ENCODE measurements around the gene PAQR8.
A peak's percentile ranks its signal among the peaks of the same experiment; 100 is the strongest.

Gene PAQR8

DNA sequence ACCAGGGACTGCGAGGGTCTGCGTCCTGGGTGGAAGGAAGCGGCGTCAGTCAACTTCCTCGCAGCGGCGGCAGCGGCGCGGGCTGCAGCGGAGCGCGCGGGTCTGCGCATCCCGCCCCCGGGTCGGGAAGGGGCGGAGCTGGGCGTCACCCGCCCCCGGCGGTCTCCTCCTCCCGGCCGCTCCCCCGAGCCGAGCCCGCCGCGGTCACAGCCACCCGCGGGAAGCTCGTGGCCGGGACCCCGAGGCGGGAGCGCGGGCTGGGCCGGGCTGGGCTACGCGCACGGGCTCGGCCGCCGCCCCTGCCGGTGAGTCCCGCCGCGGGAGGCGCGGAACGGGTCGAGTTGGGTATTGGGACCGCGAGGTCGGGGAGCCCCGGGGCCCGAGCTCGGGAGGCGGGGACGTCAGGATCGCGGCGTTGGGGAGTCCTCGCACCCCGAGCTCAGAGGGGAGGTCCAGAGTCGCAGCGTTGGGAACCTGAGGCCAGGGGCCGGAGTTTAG is at the start of gene PAQR8:
TSS of gene PAQR8 (plus strand) at position 207 of the 498 bp plus-strand sequence. CDS start 41,063 bp downstream, outside the sequence.
- peak; percentile 51 to 76 for DNase-seq (ENCODE audit: low read depth in 2 of 2)

GRCh38 chr6:52312461-52312860 is 49.5 kb upstream of the PAQR8 start:
- no peak for DNase-seq (ENCODE audit: low read depth in 2 of 2)

DNA sequence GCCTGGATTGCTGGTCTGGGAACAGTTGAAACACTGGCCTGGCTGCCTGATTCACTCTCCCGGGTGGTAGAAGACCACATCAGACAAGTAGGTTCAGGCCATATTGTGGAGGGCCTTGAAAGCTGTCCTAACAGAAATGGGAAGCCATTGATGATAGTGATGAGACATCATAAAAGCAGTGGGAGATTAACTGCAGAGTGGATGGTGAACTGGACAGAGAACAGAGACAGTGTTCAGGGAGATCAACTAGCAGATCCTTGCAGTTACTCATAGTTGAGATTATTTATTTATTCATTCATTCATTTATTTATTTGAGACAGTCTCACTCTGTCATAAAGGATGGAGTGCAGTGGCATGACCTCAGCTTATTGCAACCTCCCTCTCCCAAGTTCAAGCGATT is 47.2 kb upstream of the PAQR8 start:
- DNase-seq (ENCODE audit: low read depth in 2 of 2), result no peak

DNA sequence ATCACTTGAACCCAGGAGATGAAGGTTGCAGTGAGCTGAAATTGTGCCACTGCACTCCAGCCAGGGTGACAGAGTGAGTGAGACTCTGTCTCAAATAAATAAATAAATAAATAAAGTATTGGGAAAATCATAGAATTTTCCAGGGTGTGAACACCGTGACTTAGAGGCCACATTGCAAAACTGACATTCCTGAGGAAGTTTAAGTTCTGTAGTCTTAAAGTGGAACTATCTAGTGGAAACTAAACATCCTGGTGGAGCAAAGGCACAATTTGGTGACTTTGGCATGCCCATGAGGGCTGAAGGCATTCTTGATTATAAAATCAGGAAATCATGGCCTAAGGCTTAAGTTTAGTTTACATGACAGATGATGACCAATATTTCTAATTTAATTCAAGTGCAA is 44.7 kb upstream of the PAQR8 start:
- DNase-seq (ENCODE audit: low read depth in 2 of 2), result no peak

GRCh38 chr6:52317841-52318581 is 43.9 kb upstream of the PAQR8 start:
- DNase-seq (ENCODE audit: low read depth in 2 of 2), result no peak

- no peak for DNase-seq (ENCODE audit: low read depth in 2 of 2)
Measured at GRCh38 chr6:52324189-52324588, 37.8 kb upstream of the PAQR8 start.

DNA sequence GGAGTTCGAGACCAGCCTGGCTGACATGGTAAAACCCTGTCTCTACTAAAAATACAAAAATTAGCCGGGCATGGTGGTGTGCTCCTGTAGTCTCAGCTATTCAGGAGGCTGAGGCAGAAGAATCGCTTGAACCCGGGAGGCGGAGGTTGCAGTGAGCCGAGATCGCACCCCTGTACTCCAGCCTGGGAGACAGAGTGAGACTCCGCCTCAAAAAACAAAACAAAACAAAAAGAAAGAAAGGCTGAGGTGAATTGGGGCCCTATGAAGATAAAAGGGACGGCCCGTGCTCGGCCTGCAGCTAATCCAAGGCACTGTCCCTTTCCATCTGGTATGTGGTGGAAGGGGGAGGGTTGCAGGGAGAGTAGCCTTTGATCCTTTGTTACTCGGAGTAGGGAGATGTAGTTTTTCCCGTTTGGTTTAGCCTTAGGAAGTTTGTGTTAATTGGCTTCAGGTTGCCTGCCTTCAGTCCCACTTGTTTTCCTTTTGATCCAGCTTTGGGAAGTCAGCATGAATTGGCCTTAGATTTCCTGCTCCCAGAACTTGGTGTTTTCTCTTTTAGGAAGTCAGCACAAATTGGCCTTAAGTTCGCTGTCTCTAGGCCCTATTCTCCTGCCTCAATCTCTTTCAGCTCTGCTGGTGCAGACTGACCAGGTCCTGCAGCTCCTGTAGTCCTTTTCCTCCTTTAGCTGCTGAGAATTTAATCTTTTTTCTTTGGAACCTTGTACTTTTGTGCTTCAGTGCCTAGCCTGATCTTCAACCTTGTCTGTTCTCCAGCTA is 36.1 kb upstream of the PAQR8 start:
- DNase-seq (ENCODE audit: low read depth in 2 of 2), result no peak

- DNase-seq (ENCODE audit: low read depth in 2 of 2), result no peak
Measured at GRCh38 chr6:52326540-52327364, 35.2 kb upstream of the PAQR8 start.

GRCh38 chr6:52328303-52328662 is 33.7 kb upstream of the PAQR8 start:
- no peak for DNase-seq (ENCODE audit: low read depth in 2 of 2)

DNA sequence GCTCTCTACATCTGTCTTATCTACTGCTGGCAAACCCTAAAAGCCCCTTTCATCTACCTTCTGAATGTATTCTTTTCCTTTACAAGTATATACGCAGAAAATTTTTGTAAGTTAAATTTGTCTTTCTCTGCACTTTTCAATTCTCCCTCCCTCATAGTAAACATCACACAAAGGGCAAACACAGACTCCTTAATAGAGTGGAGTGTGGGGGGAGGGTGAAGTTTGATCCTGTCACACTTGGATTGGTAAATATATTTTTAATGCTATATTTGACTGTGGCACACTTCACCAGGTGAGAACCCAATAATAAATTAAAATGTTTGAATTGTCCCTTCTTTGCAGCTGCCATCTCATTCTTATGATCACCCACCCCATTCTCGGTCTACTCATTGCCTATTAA is 33.2 kb upstream of the PAQR8 start:
- DNase-seq (ENCODE audit: low read depth in 2 of 2), result no peak

GRCh38 chr6:52330470-52330869 is 31.5 kb upstream of the PAQR8 start:
- DNase-seq (ENCODE audit: low read depth in 2 of 2), result no peak

DNA sequence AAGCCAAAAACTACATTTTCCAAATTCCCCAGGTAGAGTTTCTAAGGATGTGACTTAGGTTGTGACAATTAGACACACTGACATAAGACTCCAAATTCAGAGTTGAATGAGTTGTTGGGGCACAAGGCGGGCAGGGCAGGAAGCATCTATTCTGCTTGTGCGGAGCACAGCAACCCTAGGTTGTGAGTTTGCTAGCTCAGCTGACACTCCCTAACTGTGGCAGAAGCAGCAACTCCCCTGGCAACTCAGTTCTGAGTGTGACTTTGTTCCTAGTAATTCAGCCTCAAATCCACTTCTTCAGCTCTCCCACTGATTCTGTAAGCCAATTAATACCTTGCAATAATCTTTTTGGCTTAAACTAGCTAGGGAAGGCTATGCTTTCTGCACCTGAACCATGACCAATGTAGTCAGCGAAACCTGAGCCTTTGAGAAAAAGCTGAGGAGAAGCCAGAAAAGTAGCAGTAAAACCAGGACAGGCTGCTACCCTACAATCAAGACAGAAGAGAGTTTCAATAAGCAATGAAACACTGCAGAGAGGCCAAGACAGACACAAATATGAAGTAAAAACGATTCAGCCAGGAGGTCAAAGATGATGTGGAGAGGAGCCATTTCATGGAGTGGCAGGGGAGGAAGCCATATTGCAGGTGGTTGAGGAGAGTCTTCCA is 30.0 kb upstream of the PAQR8 start:
- no peak for DNase-seq (ENCODE audit: low read depth in 2 of 2)

DNA sequence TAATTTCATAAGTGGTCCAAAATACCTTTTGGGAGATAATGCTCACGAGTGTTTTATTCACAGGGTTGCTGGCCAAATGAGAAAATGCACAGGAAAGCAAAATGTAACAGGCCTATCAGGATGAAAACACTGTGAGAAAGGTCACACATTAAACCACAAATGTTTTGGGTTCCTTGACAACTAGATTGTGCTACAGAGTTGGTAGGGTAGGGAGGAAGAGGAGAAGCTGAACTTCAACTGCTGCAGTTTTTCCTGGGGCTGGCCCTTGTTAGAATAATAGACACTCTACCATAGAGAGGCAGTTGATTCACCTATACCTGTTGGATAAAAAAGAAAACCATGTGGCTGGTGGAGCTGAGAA is 28.1 kb upstream of the PAQR8 start:
- no peak for DNase-seq (ENCODE audit: low read depth in 2 of 2)

DNA sequence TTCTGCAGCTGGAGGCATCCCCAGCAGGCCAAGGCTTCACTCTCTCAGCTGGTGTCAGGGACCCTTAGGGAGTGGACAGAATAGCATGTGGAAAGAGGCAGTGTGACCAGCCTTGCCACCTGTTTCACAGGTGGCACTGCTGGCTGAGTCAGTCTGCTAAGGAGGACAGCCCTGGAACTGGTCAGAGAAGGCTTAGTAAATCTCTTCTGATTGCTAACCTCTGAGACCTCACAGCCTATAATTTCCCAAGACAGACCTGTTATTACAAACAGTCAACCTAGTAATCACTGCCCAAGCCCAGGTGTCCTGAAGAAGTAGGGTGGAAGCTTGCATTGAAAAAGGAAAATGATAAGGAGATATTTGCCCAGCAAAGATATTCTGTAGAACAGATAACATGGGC is 26.4 kb upstream of the PAQR8 start:
- no peak for DNase-seq (ENCODE audit: low read depth in 2 of 2)

GRCh38 chr6:52336919-52337561 is 24.9 kb upstream of the PAQR8 start:
- no peak for DNase-seq (ENCODE audit: low read depth in 2 of 2)

- no peak for DNase-seq (ENCODE audit: low read depth in 2 of 2)
Measured at GRCh38 chr6:52337633-52338290, 24.2 kb upstream of the PAQR8 start.

- DNase-seq (ENCODE audit: low read depth in 2 of 2), result no peak
Measured at GRCh38 chr6:52340603-52340880, 21.4 kb upstream of the PAQR8 start.

DNA sequence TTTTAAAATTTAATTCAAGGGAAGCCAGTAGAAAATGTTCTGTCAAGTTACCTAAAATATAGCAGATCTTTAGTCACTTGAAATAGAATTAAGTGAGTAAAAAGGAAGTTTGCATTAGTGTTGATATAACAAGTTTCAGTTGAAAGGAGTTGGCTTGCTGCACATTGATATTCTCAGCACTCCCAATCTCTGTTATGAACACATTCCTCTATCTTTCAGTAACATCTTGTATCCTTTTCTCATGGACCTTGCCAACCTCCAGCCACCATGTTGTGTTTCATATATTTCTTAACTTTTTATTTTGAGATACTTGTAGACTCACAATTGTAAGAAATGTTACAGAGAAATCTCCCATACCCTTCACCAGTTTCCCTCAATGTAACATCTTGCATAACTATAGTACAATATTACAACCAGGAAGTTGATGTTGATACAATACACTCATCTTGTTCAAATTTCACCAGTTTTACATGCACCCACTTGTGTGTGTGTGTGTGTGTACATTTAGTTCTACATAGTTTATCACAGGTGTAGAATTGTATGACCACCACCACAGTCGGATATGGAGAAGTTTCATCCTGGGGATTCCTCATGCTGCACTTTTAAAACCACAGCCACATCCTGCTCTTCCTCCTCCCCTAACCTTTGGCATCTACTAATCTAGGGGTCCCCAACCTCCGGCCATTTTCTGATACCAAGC is 20.2 kb upstream of the PAQR8 start:
- DNase-seq (ENCODE audit: low read depth in 2 of 2), result no peak

DNA sequence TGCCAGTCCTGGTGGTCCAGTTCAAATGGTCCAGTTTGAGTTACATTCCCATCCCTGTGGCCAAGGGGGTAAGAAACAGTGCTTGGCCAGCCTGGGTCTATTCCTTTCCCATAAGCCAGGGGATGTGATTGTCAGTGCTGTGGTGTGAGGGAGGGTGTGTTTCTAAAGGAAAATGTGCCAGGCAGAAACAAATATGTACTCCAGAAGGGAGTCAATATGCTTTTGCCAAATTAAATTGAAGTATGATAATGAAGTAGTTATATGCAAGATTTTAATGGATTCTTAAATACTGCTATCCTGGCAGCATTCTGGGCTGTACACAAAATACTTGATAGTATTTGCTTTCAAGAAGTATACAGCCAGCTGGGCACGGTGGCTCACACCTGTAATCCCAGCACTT is 16.6 kb upstream of the PAQR8 start:
- DNase-seq (ENCODE audit: low read depth in 2 of 2), result no peak

GRCh38 chr6:52346503-52346902 is 15.4 kb upstream of the PAQR8 start:
- DNase-seq (ENCODE audit: low read depth in 2 of 2), result no peak
